ENCODE data around the gene SLC34A3. TPM values are rescaled to one million over a fixed set of nuclear protein-coding genes. Genes with fewer than 3 reads are reported as not detected.

SLC34A3 gene
- total RNA-seq, 1 donor from 2014 or later = 0.09 TPM

- no peak for FAIRE-seq
- Histone ChIP-seq H3K36me3 (ENCODE audit: insufficient read depth, low read length) (no peaks in the 10 kb centered on the region), H3K4me2 (ENCODE audit: low read length) (no peak overlapping the region), H4K20me1 (ENCODE audit: insufficient read depth, low read length) (peaks cover 77% of the 10 kb centered on the region), H3K9ac (ENCODE audit: low read length) (no peak overlapping the region), H3K4me1 (ENCODE audit: insufficient read depth, low read length) (peaks cover 16% of the 10 kb centered on the region), H3K9me3 (ENCODE audit: insufficient read depth, low read depth, low read length) (no peaks in the 10 kb centered on the region), H2AFZ (ENCODE audit: low read depth, low read length) (no peak overlapping the region), H3K4me3 (ENCODE audit: insufficient read depth, low read depth, low read length) (no peak overlapping the region), H3K27ac (ENCODE audit: low read depth, low read length) (no peak overlapping the region), H3K27me3 (ENCODE audit: insufficient read depth, low read length) (no peaks in the 10 kb centered on the region), H3K79me2 (ENCODE audit: insufficient read depth, low read length) (peaks cover 74% of the 10 kb centered on the region)
- Mint-ChIP-seq H3K36me3 (ENCODE audit: low read depth, unreplicated experiment) (no peaks in the 10 kb centered on the region), H3K4me1 (ENCODE audit: low read depth, unreplicated experiment) (peaks cover 13% of the 10 kb centered on the region), H3K9me3 (ENCODE audit: unreplicated experiment) (no peaks in the 10 kb centered on the region), H3K27ac (ENCODE audit: unreplicated experiment) (no peak overlapping the region), H3K4me3 (ENCODE audit: unreplicated experiment) (no peak overlapping the region), H3K27me3 (ENCODE audit: low read depth, unreplicated experiment) (no peaks in the 10 kb centered on the region)
- DNase-seq (ENCODE audit: low read depth) = no peak
- TF ChIP-seq EZH2 (IDR thresholded peaks at IDR 0.05; ENCODE audit: insufficient read depth, low read length) (no peak), CTCF (IDR thresholded peaks at IDR 0.05; ENCODE audit: insufficient read depth, low read depth, low read length) (no peak)
Observed at GRCh38 chr9:137192448-137192780, 38.3 kb upstream of the SLC34A3 start.

GRCh38 chr9:137192859-137193258, 37.8 kb upstream of the SLC34A3 start:
- Histone ChIP-seq H3K79me2 (ENCODE audit: insufficient read depth, low read length) (peaks cover 74% of the 10 kb centered on the region), H3K9me3 (ENCODE audit: insufficient read depth, low read depth, low read length) (no peaks in the 10 kb centered on the region), H4K20me1 (ENCODE audit: insufficient read depth, low read length) (peaks cover 79% of the 10 kb centered on the region), H3K27me3 (ENCODE audit: insufficient read depth, low read length) (no peaks in the 10 kb centered on the region), H2AFZ (ENCODE audit: low read depth, low read length) (no peak overlapping the region), H3K27ac (ENCODE audit: low read depth, low read length) (no peak overlapping the region), H3K4me1 (ENCODE audit: insufficient read depth, low read length) (peaks cover 11% of the 10 kb centered on the region), H3K36me3 (ENCODE audit: insufficient read depth, low read length) (no peaks in the 10 kb centered on the region), H3K4me3 (ENCODE audit: insufficient read depth, low read depth, low read length) (no peak overlapping the region), H3K9ac (ENCODE audit: low read length) (no peak overlapping the region), H3K4me2 (ENCODE audit: low read length) (no peak overlapping the region)
- FAIRE-seq (no peak), DNase-seq (ENCODE audit: low read depth) (no peak)
- Mint-ChIP-seq H3K4me3 (ENCODE audit: unreplicated experiment) (no peak overlapping the region), H3K27me3 (ENCODE audit: low read depth, unreplicated experiment) (no peaks in the 10 kb centered on the region), H3K4me1 (ENCODE audit: low read depth, unreplicated experiment) (peaks cover 10% of the 10 kb centered on the region), H3K27ac (ENCODE audit: unreplicated experiment) (no peak overlapping the region), H3K9me3 (ENCODE audit: unreplicated experiment) (no peaks in the 10 kb centered on the region), H3K36me3 (ENCODE audit: low read depth, unreplicated experiment) (no peaks in the 10 kb centered on the region)
- TF ChIP-seq CTCF (IDR thresholded peaks at IDR 0.05; ENCODE audit: insufficient read depth, low read depth, low read length) (no peak), EZH2 (IDR thresholded peaks at IDR 0.05; ENCODE audit: insufficient read depth, low read length) (no peak)

- FAIRE-seq (no peak), DNase-seq (ENCODE audit: low read depth) (no peak)
- no peak overlapping the region for H3K9ac ChIP-seq (ENCODE audit: low read length)
- no peak overlapping the region for H3K27ac Mint-ChIP-seq (ENCODE audit: unreplicated experiment)
- peaks cover 78% of the 10 kb centered on the region for H3K79me2 ChIP-seq (ENCODE audit: insufficient read depth, low read length)
- H3K9me3 Mint-ChIP-seq (ENCODE audit: unreplicated experiment) = no peaks in the 10 kb centered on the region
- no peak overlapping the region for H3K27ac ChIP-seq (ENCODE audit: low read depth, low read length)
- peaks cover 89% of the 10 kb centered on the region for H4K20me1 ChIP-seq (ENCODE audit: insufficient read depth, low read length)
- H3K4me1 Mint-ChIP-seq (ENCODE audit: low read depth, unreplicated experiment) = peaks cover 11% of the 10 kb centered on the region
- peaks cover 19% of the 10 kb centered on the region for H3K4me1 ChIP-seq (ENCODE audit: insufficient read depth, low read length)
- H3K36me3 ChIP-seq (ENCODE audit: insufficient read depth, low read length) = no peaks in the 10 kb centered on the region
- no peak for TF ChIP-seq EZH2 (IDR thresholded peaks at IDR 0.05; ENCODE audit: insufficient read depth, low read length)
- no peak for TF ChIP-seq CTCF (IDR thresholded peaks at IDR 0.05; ENCODE audit: insufficient read depth, low read depth, low read length)
- no peaks in the 10 kb centered on the region for H3K9me3 ChIP-seq (ENCODE audit: insufficient read depth, low read depth, low read length)
- H3K4me3 Mint-ChIP-seq (ENCODE audit: unreplicated experiment) = no peak overlapping the region
- H2AFZ ChIP-seq (ENCODE audit: low read depth, low read length) = no peak overlapping the region
- no peaks in the 10 kb centered on the region for H3K27me3 Mint-ChIP-seq (ENCODE audit: low read depth, unreplicated experiment)
- H3K4me3 ChIP-seq (ENCODE audit: insufficient read depth, low read depth, low read length) = no peak overlapping the region
- H3K4me2 ChIP-seq (ENCODE audit: low read length) = no peak overlapping the region
- no peaks in the 10 kb centered on the region for H3K27me3 ChIP-seq (ENCODE audit: insufficient read depth, low read length)
- H3K36me3 Mint-ChIP-seq (ENCODE audit: low read depth, unreplicated experiment) = no peaks in the 10 kb centered on the region
Observed at GRCh38 chr9:137193771-137194170, 36.9 kb upstream of the SLC34A3 start.
